ENCODE data around the gene SCGB1C1.
"Not testable (repeated sequence)": the region's sequence is repeated elsewhere in the genome, so short reads cannot be mapped to it uniquely, and the experiment has no call there.

SCGB1C1 gene

DNA sequence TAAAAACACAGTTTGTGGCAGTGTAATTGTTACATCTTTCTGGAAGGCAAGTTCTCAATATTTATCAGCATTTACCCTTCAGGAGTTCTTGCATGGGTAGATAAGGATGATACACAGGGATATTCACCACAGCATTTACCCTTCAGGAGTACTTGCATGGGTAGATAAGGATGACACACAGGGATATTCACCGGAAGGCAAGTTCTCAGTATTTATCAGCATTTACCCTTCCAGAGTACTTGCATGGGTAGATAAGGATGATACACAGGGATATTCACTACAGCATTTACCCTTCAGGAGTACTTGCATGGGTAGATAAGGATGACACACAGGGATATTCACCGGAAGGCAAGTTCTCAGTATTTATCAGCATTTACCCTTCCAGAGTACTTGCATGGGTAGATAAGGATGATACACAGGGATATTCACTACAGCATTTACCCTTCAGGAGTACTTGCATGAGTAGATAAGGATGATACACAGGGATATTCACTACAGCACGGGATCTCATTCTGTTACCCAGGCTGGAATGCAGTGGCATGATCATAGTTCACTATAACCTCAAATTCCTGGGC is 27.9 kb downstream of the SCGB1C1 start:
- DNase-seq = not testable (repeated sequence)

DNA sequence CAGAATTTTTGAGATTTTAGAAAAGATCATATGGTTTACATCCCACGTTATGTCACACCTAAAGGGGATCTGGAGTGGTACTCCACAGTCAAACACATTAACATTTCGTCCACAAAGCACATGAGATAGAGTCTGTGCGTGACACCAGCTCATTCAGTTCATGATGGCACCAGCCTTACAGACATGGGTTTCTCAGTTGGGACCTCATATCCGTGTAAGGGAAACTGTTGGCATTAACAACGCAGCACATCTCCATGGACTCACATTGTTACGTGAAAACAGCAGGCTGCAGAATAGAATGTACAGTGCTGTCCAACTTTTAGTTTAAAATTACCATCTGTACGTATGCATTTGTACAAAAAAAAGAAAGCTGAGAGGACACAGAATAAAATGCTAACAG is 28.7 kb downstream of the SCGB1C1 start:
- no peak for DNase-seq

DNA sequence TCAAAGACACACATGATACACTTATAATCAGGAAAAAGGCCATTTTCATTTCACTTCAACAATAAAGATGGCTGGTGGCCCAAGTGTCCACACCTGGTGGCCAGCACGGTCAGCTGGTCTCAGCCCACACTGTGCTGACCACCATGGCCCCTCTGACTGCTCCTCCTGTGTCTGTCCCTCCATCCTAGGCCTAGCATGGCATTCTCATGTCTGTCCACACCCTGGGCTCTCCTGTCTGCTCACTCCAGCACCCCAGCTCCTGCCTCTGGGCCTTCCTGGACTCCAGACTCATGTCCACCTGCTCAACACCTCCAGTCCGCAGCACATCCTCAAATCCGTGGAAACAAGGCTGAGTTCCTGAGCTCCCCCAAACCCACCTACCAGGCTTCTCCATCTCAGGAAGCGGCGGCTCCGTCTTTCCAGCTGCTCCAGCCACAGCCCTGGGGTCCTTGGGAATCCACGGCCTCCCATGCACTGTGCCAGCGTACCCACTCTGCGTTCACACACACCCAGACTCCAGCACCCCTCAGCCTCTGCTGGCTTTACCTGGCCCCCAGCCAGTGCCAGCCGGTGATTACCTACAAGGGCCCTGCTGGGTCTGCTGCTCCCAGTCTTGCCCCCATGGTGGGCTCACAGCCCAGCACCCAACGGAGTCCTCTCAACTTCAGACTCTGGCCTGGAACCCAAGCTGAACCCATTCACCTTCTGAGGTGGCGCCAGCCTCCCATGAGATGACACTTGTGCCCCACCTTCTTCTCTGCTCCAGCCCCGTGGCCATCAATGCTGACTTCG is 29.3 kb downstream of the SCGB1C1 start:
- no peak for DNase-seq

DNA sequence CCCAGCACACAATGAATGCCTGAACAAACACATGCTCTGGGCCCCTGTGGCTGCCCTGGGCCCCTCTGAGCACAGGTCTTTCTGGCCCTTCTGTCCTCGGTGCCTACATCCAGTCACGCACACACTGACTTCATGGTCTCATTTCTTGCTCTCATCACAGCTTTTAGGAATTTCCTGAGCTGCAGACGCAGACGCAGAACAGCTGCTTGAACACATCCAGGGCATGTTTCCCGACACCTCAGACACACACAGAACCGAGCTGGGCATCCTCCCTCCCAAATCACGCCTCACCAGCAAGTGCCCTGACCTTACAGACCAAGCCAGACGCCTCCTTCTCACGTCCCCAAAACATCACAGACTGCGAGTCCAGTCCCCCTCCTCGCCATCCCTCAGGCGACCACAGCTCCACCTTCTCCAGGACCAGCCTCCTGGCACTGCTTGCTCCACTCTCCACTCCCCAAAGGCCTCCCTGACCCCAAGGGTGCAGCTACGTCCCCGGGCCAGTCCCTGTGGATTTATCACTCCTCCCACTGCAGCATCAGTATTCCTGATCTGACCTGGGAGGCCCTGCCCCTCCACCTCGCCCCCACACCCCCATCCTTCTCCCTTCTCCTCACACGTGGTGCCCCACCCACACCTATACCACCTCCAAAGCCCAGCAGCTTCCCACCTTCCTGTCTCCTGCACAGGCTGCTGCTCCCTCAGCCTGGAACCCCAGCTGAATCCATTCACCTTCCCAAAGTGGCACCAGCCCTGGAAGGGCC is 30.3 kb downstream of the SCGB1C1 start:
- no peak for DNase-seq

DNA sequence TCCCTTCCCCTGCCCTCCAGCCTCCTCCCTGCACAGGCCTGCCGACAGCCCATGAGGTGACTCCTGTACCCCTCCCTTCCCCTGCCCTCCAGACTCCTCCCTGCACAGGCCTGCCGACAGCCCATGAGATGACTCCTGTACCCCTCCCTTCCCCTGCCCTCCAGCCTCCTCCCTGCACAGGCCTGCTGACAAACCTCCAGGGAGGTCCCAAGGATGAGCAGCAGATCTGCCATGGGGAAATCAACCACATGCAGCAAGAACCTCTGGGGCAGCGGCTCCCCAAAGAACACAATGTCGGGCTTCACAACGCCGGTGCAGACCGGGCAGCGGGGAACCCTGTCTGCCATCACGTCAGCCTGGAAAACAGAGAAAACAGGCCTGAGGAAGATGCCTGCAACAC is 31.0 kb downstream of the SCGB1C1 start:
- DNase-seq = no peak

DNA sequence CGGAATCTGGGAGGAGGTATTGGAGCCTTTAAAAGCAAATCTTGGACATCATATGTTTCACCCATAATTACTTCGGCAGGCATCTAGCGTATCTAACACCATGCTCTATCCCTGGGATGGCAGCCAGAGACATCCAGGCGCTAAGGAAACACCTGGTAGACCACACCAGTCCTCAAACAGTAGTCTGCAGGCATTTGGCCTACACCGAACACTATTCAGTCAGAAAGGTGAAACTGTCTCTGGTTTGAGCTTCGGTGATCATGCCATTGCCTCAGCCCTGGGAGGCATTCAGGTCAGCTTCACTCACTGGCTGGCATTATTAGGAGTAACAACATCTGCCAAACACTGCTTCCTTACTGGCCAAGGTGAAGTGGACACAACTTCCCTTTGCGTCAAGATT is 31.5 kb downstream of the SCGB1C1 start:
- DNase-seq = no peak

DNA sequence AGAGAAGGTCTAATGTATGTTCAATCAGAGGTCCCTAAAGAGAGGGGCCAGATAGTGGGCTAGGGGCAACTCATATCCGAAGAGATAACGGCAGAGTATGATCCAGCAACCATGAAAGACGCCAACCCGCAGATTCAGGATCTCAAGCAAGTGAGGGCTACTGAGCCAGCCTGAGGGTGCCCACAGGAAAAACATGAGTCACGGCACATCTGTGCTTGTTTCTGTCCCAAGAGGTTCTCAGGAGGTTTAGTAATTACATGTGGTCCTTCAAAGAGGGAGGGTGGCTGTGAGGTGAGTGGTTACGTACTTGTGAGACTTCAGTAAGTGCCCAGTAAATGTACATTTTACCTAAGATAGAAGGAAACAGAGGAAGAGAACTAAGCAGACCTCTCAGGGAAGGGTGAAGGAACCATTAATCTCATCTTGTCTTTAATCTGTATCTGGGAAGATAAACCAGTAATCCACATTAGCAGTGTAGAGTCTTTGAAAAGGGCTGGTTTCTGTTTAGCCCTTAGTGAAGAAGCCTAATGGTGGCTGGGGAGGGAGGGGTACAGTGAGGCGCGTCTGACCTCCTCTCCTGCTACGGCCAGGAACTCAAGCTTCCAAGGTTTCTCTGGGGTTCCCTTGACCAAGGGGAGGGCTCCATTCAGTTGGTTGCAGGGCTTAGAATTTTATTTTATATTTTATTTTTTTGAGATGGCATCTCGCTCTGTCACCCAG is 33.0 kb downstream of the SCGB1C1 start:
- no peak for DNase-seq

DNA sequence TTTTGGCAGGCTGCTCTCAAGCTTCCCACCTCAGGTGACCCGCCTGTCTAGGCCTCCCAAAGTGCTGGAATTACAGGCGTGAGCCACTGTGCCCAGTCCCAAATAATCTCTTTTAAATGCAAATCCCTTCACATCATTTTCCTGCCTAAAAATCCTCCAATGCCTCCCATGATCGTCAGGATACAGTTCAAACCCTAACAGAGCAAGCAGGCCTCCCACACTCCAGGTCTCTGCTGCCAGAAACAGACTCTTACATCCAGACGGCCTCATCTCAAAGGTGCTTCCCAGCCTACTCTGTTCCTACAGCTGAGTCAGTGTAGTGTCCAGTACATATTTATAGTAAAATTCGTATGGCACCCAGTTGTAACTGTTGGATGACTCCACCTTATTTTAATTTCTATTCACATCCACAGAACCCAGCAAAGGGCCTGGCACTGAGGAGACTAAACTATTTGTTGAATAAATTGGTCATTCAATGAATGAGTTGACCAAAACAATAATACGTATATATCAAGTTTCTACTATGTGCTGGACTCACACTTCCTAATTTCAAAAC is 35.0 kb downstream of the SCGB1C1 start:
- DNase-seq = no peak

DNA sequence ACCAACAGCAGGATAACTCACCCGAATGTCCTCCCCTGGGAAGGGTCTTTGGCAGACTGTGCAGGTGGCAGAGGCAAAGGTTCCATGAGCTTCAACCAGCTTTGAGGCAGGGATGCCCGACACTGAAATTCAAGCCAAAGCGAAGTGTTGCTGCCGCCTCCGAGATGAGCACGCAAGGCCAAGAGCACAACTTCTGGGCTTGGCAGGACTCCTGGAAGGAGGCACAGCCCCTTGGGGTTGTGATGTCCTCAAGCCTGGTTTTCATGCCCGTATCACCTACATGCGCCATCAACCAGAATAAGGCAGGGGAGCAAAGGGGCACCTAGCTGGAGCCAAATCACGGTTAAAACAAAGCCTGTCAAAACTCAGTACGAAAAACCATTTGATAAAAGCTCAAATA is 37.6 kb downstream of the SCGB1C1 start:
- DNase-seq = no peak

DNA sequence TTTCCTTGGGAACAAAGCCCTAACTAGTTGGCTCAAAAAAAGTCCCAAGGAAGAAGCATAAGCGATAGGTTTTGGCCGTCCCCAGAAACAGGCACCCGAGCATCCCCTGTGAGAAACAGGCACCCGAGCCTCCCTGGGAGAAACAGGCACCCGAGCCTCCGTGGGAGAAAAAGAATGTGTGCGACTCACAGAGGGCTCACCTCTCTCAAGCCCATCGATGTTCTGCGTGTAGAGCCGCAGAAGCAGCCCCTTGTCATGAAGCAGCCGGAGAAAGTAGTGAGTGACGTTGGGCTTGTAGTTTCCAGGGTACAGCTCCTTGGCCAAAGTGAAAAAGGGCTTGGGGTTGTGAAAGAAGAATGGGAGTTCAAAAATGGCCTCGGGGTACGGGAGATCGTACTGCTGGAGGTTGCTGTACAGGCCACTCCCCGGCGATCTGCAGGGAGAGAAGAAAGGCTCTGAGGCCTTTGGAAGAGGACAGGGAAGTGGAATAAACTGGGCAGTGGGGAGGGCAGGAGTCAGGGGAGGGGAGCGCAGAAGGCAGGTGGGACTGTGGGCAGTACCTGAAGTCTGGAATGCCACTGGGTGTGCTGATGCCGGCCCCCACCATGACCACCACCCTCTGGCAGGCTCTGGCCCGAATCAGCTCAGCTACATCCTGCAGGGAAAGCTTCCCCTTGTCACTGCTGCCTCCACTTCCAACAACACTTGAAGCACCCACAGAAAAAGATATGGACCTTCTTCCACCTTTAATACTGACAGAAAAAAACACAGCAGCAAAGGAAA is 40.1 kb downstream of the SCGB1C1 start:
- no peak for DNase-seq

DNA sequence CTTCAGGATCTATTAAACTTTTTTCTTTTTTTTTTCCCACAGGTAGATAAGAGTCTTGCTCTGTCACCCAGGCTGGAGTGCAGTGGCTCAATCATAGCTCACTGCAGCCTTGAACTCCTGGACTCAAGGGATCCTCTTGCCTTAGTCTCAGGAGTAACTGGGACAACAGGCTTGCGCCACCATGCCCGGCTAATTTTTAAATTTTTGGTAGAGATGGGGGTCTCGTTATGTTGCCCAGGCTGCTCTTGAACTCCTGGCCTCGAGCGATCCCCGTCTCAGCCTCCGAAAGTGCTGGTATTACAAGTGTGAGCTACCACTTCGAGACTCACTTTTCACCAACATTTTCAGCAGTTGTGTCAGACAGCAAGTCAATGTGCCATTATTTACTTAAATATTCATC is 42.3 kb downstream of the SCGB1C1 start:
- no peak for DNase-seq

DNA sequence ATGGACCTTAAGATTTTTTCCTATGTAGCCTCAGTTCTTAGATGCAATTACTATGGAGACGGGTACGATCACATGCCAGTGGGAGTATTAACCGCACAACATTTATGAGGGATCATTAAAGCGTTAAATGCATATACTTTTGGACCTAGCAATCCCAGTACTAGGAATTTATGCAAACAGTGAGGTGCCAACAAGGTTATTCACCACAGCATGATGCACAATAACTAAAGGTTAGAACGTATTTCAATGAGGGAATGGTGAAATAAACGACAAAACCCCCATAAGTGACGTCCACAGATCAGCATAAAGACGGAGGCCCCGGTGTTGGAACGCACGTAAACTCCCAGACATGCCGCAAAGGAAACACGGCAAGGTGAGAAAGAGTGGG is 42.7 kb downstream of the SCGB1C1 start:
- DNase-seq = no peak

DNA sequence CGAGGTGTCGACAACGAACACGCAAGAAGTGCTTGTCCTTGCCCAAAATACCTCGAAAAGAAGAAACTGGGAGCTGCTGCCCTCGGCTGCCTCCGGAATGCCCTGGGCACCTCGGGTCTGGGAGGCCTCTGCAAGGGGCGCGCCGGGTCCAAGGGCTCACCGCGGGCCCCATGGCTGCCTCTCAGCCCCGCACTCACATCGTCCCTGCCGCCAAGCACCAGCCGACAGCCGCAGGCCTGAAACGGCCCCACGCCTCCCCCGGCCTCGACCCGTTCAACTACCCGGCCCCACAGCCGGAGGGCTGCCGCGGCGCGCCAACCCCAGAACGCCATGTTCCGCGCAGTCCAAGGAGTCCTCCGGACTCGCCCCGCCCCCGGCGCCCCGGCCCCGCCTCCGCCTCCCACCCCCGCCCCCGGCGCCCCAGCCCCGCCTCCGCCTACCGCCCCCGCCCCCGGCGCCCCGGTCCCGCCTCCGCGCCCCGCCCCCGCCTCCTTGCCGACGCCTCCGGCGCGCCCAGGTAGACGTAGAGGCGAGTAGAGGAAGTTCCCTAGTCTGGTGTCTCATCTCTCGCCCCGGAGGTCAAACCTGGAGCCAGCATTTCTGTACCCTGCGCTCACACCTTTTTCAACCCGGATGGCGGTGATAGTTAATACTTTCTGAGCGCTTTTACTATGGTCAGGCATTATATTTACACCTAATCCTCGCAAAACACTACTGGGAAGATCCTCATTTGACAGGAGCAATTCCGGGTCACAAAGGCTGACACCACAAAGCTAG is 43.3 kb downstream of the SCGB1C1 start, which contains the start of gene SIRT3:
Gene SIRT3 (minus strand): TSS at position 346 of the 777 bp plus-strand sequence. CDS start 14 bp downstream, at position 332.
- peak; percentile 35 for DNase-seq

DNA sequence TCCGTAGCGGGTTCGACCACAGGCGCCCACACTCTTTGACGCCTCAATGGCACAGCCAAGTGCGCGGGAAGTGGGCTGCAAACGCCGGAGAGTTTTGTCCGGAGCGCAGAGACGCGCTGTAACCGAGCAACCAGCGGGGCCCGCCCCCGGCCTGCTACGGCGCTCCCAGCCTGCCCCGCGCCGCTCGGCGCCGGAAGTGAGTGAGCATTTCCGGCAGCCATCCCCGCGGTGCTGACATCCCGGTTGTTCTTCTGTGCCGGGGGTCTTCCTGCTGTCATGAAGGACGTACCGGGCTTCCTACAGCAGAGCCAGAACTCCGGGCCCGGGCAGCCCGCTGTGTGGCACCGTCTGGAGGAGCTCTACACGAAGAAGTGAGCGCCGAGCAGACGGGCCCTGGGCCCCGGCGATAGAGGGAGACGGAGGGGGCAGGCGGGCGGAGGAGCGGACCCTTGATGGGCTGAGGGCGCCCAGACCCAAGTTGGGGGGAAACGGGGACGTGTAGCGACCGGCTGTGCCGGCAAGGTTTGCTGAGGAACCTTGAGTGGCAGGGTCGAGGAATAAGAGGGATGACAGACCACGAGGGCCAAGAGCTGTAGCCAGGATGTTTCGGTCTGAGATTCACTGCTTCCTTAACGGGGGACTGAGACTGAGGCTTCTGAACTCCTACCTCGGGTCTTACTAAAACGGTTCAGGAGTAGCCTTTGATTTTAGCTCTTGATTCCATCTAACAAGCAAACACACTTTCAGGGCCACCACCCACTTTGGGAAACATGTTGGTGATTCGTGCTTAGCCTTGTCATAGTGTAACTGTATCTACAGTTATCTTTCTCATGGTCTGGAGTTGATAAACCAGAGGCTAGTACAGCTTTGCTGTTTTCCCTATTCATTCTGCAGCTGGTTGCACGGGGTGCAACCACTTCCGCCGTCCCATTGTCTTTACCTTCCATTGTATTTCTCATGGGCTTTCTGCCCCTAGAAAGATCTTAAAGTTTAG is 44.2 kb downstream of the SCGB1C1 start, which contains the start of gene PSMD13:
Gene PSMD13 (plus strand): TSS at position 203 of the 994 bp plus-strand sequence. CDS start 74 bp downstream, at position 277.
- no peak for DNase-seq

DNA sequence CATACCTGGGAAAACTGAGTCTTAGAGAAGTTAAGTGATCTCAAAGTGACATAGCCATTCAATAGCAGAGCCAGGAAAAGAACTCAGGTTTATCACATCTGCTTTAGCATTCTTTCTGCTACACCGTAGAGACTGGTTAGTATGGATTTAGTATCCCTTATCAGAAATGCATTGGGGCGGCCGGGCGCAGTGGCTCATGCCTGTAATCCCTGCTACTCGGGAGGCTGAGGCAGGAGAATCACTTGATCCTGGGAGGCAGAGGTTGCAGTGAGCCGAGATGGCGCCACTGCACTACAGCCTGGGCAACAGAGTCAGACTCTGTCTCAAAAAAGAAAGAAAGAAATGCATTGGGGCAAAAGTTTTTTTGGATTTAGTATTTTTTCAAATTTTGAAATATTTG is 45.5 kb downstream of the SCGB1C1 start:
- not testable (repeated sequence) for DNase-seq

DNA sequence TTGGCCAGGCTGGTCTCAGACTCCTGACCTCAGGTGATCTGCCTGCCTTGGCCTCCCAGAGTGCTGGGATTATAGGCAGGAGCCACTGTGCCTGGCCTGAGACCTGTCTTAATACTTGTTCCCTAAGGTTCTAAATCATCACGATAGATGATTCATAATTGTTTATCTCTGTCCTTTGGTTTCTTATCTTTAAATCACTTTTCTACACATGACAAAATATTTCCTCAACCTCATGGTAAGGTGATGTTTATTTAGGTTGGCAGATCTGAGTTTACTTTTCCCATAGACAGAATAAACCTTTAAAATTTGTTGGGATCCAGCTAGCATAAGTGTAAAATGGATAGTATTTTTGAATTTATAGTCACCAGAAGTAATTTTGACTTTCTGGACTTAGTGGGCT is 47.4 kb downstream of the SCGB1C1 start:
- DNase-seq = no peak

DNA sequence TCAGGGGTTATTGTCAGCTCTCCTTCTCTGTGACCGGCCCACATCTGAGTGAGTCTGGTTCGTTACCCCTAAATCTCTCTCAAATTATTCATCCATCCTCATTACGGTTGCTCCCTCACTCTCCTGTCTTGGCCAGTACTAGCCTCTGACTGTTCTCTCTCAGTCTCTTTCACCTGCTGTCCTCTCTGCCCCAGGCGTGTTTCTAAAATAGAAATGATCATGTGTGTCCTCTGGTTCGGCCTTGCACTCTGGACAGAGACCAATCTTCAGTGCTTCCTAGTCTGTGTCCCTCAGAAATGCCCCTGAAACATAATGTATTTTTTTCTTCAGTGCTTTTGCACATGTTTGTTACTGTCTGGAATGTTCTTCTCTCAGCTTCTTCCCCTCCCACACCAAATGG is 48.8 kb downstream of the SCGB1C1 start:
- no peak for DNase-seq

All from GOT3 (cell line).